Keratinocyte (primary cell): ENCODE measurements around the gene BAIAP3. TPM values are rescaled to one million over a fixed set of nuclear protein-coding genes. Genes with fewer than 3 reads are reported as not detected.

Source experiments
- DNase-seq: peaks from one replicate; pipeline ENCODE4 v3.0.0-alpha.2; 2011; ENCODE audit warnings: low read depth, missing footprints, low spot score
- FAIRE-seq: peaks from 2 replicates; lab custom pipeline; 2011; peaks lifted over from hg19 to GRCh38; lab: Jason Lieb, UNC
- H2AFZ ChIP-seq: 2 replicates; pipeline ENCODE4 v1.6.0; 2012; ENCODE audit warnings: low read length, control low read depth, inconsistent platforms; ENCODE audit not compliant: control insufficient read depth
- H3K27ac ChIP-seq: 2 replicates; pipeline ENCODE4 v1.5.1; 2011; ENCODE audit warnings: low read length; ENCODE audit not compliant: control insufficient read depth, insufficient read depth
- H3K27me3 ChIP-seq: 3 replicates; pipeline ENCODE4 v1.6.0; 2011; ENCODE audit warnings: low read length; ENCODE audit not compliant: control insufficient read depth, insufficient read depth; ENCODE audit errors: extremely low read depth
- H3K36me3 ChIP-seq, 2 experiments: 2 replicates in 1 of 2; 3 replicates in 1 of 2; pipeline ENCODE4 v1.5.1; 2011; ENCODE audit warnings: low read length in 2 of 2, mild to moderate bottlenecking in 1 of 2; ENCODE audit not compliant: control insufficient read depth in 2 of 2, insufficient read depth in 2 of 2; ENCODE audit errors: extremely low read depth in 1 of 2
- H3K4me1 ChIP-seq: 3 replicates; pipeline ENCODE4 v1.5.1; 2011; ENCODE audit warnings: low read length; ENCODE audit not compliant: control insufficient read depth, insufficient read depth; ENCODE audit errors: extremely low read depth
- H3K4me2 ChIP-seq: 3 replicates; pipeline ENCODE4 v1.6.0; 2011; ENCODE audit warnings: low read depth, low read length; ENCODE audit not compliant: control insufficient read depth, insufficient read depth; ENCODE audit errors: extremely low read depth
- H3K4me3 ChIP-seq, 3 experiments: fragments of 200-600 bp in 1 of 3; sonication (generic) in 1 of 3; 2 replicates in 2 of 3; 3 replicates in 1 of 3; pipeline ENCODE4 v1.5.1; 2011 to 2016; ENCODE audit warnings: low read length in 3 of 3, mild to moderate bottlenecking in 3 of 3, control low read depth in 2 of 3, inconsistent platforms in 1 of 3, low read depth in 1 of 3, mixed read lengths in 1 of 3, mixed run types in 1 of 3, moderate library complexity in 1 of 3; ENCODE audit not compliant: control insufficient read depth in 2 of 3, insufficient read depth in 2 of 3; ENCODE audit errors: extremely low read depth in 1 of 3
- H3K79me2 ChIP-seq: 2 replicates; pipeline ENCODE4 v1.6.0; 2012; ENCODE audit warnings: low read length; ENCODE audit not compliant: control insufficient read depth, insufficient read depth
- H3K9ac ChIP-seq: 3 replicates; pipeline ENCODE4 v1.6.0; 2011; ENCODE audit warnings: low read length; ENCODE audit not compliant: control insufficient read depth, insufficient read depth; ENCODE audit errors: extremely low read depth
- H3K9me1 ChIP-seq: 3 replicates; pipeline ENCODE4 v1.6.0; 2011; ENCODE audit warnings: low read length; ENCODE audit not compliant: control insufficient read depth, insufficient read depth; ENCODE audit errors: extremely low read depth
- H3K9me3 ChIP-seq: 2 replicates; pipeline ENCODE4 v1.5.1; 2012; ENCODE audit warnings: low read depth, low read length; ENCODE audit not compliant: control insufficient read depth
- H4K20me1 ChIP-seq: 3 replicates; pipeline ENCODE4 v1.6.0; 2011; ENCODE audit warnings: low read length; ENCODE audit not compliant: control insufficient read depth, insufficient read depth; ENCODE audit errors: extremely low read depth
- CTCF ChIP-seq, 3 experiments: IDR thresholded peaks in 1 of 3; conservative IDR thresholded peaks in 1 of 3; optimal IDR thresholded peaks in 1 of 3; 2 replicates in 2 of 3; 3 replicates in 1 of 3; pipeline versions ENCODE3 to v1.5.1; 2011; ENCODE audit warnings: low read length in 3 of 3, mild to moderate bottlenecking in 3 of 3, moderate library complexity in 2 of 3, control low read depth in 1 of 3, inconsistent platforms in 1 of 3; ENCODE audit not compliant: insufficient read depth in 2 of 3; ENCODE audit errors: extremely low read depth in 1 of 3
- EZH2 ChIP-seq: IDR thresholded peaks from one replicate; pipeline ENCODE4 v1.6.1; 2012; ENCODE audit warnings: inconsistent platforms, mild to moderate bottlenecking, low read length, moderate library complexity
- dilution Hi-C: fragments of 300-500 bp; cut with MboI; formaldehyde crosslinking; loops from one replicate; pipeline ENCODE4 v1.7.0; 2020; ENCODE audit warnings: low sequenced_read_pairs; ENCODE audit not compliant: extremely low pct_ligation_motif_present
- polyA plus RNA-seq, 5 experiments: library from polyadenylated mRNA; depleted of rRNA in 3 of 5; stranded (reverse) in 3 of 5; stranded (forward) in 1 of 5; unstranded in 1 of 5; fragments of >200 nt; gene quantifications; 1 replicate in 1 of 5; 2 replicates in 3 of 5; 3 replicates in 1 of 5; pipeline versions ENCODE4 v1.2.1 to v1.2.3, GENCODE V29; 2011 to 2012; ENCODE audit warnings: missing spikeins in 2 of 5, low read depth in 1 of 5, low replicate concordance in 1 of 5

The BAIAP3 gene
- polyA plus RNA-seq, 1 donor (not counting 4 experiments of a cell fraction or from before 2014, with no cell fraction given) = not detected

- DNase-seq (no peak), FAIRE-seq (peak; percentile 44)
- Histone ChIP-seq H3K9me1 (no peaks in the 10 kb centered on the region), H3K79me2 (peaks cover 54% of the 10 kb centered on the region), H4K20me1 (peaks cover 34% of the 10 kb centered on the region), H3K4me3 (peak overlapping the region; percentile 79 to 90 (median 89)), H3K4me2 (peak overlapping the region; percentile 77), H3K27me3 (no peaks in the 10 kb centered on the region), H3K36me3 (peaks cover 12 to 24% of the 10 kb centered on the region in 2 experiments), H3K9ac (peak overlapping the region; percentile 80), H3K4me1 (peaks cover 16% of the 10 kb centered on the region), H3K27ac (peak overlapping the region; percentile 72), H3K9me3 (no peaks in the 10 kb centered on the region), H2AFZ (no peak overlapping the region)
- dilution Hi-C loops = no loop called here
- TF ChIP-seq CTCF (optimal IDR thresholded peaks at IDR 0.05 in 1 of 3, IDR thresholded peaks at IDR 0.05 in 1 of 3, conservative IDR thresholded peaks at IDR 0.05 in 1 of 3; ENCODE audit: extremely low read depth in 1 of 3, insufficient read depth in 2 of 3, low read length in 3 of 3) (no peak), EZH2 (no peak)
Measured at GRCh38 chr16:1309888-1310831, 23.3 kb upstream of the BAIAP3 start.

- Histone ChIP-seq H3K36me3 (peaks cover 14 to 30% of the 10 kb centered on the region in 2 experiments), H3K9me1 (no peaks in the 10 kb centered on the region), H3K4me2 (peak overlapping the region; percentile 77), H3K27ac (peak overlapping the region; percentile 72), H3K79me2 (peaks cover 61% of the 10 kb centered on the region), H3K9ac (peak overlapping the region; percentile 80), H3K4me1 (peaks cover 16% of the 10 kb centered on the region), H4K20me1 (peaks cover 34% of the 10 kb centered on the region), H3K27me3 (no peaks in the 10 kb centered on the region), H2AFZ (no peak overlapping the region), H3K9me3 (no peaks in the 10 kb centered on the region), H3K4me3 (peak overlapping the region; percentile 79 to 90 (median 89))
- FAIRE-seq (no peak), DNase-seq (no peak)
- dilution Hi-C loops = no loop called here
- no peak for TF ChIP-seq EZH2
- no peak for TF ChIP-seq CTCF (optimal IDR thresholded peaks at IDR 0.05 in 1 of 3, IDR thresholded peaks at IDR 0.05 in 1 of 3, conservative IDR thresholded peaks at IDR 0.05 in 1 of 3; ENCODE audit: extremely low read depth in 1 of 3, insufficient read depth in 2 of 3, low read length in 3 of 3)
Measured at GRCh38 chr16:1310832-1311200, 22.6 kb upstream of the BAIAP3 start.
